NCI-H1436 (cell line): ENCODE results near the gene SPNS2.
"Not testable (repeated sequence)": the region's sequence is repeated elsewhere in the genome, so short reads cannot be mapped to it uniquely, and the experiment has no call there.

Source experiments
- DNase-seq: peaks from one replicate; lab custom pipeline; 2025; lab: John Stamatoyannopoulos, UW

The SPNS2 gene

GRCh38 chr17:4572131-4572530 lies 73.5 kb downstream of the SPNS2 start:
- DNase-seq = no peak

DNA sequence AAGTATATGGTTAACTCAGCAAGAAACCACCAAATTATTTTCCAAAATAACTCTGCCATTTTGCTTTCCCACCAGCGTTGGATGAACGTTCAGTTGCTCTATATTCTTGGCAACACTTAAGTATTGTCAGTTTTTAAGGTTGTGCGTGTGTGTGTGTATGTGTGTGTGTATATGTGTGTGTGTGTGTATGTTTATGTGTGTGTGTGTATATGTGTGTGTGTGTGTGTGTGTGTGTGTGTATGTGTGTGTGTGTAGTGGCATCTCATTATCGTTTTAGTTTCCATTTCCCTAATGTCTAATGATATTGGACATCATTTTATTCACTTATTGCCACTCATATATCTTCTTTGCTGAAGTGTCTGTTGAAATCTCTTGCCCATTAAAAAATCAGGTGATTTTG lies 74.4 kb downstream of the SPNS2 start:
- no peak for DNase-seq

GRCh38 chr17:4573669-4574068 lies 75.0 kb downstream of the SPNS2 start:
- DNase-seq = no peak

- DNase-seq = no peak
These were observed 75.9 kb downstream of the SPNS2 start for GRCh38 chr17:4574448-4575045.

- no peak for DNase-seq
These were observed 77.5 kb downstream of the SPNS2 start for GRCh38 chr17:4576161-4576558.

- DNase-seq = no peak
These were observed 78.1 kb downstream of the SPNS2 start for GRCh38 chr17:4576729-4577322.

DNA sequence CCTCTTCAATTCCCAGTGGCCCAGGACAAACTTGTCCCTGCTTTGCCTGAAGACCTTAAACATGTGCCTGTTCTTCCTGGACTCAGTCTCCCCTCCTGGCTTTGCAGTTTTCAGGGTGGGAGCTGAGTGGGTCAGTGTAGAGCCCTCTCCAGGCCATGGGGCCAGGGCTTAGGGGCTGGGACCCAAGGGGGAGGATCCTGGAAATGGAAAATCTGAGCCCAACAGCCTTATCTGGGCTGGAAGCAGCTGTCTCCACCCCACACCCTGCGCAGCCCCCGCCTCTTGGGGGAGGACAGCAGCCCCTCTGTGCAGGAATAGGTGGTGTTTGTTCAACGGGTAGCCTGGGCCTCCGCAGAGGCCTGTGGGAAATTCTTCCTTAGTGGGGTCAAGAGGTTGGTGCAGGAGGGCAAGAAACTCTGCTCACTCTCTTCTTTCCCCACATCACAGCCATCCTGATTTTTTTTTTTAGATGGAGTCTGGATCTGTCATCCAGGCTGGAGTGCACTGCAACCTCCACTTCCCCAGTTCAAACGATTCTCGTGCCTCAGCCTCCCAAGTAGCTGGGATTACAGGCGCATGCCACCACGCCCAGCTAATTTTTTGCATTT lies 78.8 kb downstream of the SPNS2 start:
- no peak for DNase-seq

- DNase-seq = not testable (repeated sequence)
These were observed 79.7 kb downstream of the SPNS2 start for GRCh38 chr17:4578349-4578748.

DNA sequence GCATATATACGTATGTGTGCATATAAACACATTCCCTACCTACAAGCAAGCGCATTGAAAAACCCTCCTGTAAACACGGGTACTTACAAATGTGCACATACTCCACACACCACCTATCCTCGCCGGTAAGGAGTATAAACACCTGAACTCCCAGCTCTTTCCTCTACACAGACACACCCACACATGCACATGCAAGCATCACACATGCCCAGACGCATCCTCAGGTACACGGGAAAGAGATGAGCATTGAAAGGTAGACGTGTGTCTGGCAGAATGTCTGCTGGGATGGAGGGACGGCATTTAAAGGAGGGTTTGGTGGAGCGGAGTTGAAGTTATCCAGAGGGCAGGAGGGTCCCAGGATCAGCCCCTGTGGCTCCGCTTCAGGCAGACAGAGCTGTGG lies 81.0 kb downstream of the SPNS2 start:
- DNase-seq = no peak

DNA sequence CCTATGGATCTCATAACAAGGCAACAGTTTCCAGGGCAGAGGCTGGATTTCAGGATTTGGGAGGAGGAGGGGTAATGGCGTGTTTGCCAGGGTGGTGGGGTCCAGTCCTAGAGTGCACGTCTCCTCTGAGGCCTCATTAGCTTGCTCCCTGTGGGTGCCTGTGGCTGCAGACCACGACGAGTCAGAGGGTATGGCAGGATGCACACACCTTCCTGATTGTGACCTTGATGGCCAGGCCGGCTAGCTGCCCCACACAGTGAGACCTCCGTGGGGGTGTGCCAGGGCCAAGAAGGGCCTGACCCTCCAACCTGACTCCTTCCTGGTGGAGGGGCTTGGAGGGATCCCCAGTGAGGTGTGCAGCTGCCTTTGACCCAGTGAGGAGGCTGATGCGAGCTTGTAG lies 81.6 kb downstream of the SPNS2 start:
- DNase-seq = no peak

- no peak for DNase-seq
These were observed 83.4 kb downstream of the SPNS2 start for GRCh38 chr17:4582101-4582501.

DNA sequence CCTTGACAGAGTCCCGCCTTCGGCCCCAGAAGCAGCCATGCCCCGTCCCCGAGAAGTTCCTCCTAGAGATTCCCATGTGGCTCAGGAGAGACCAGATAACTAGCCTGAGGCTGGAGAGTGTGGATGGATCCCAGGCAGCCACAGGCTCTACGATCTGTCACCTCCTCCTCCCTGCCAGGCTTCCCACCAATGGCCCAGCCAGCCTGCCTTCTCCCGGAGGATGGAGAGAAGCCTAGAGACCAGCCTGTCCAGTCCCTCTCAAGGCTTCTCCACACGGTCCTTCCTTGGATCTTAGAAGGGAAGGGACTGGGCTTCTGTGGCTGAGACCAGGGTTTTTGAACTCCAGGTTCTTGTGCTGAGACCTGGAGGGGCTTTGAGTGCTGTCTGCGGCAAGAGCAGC lies 84.0 kb downstream of the SPNS2 start:
- no peak for DNase-seq

GRCh38 chr17:4583206-4583605 lies 84.5 kb downstream of the SPNS2 start:
- no peak for DNase-seq

GRCh38 chr17:4583782-4584100 lies 85.1 kb downstream of the SPNS2 start:
- DNase-seq = no peak

DNA sequence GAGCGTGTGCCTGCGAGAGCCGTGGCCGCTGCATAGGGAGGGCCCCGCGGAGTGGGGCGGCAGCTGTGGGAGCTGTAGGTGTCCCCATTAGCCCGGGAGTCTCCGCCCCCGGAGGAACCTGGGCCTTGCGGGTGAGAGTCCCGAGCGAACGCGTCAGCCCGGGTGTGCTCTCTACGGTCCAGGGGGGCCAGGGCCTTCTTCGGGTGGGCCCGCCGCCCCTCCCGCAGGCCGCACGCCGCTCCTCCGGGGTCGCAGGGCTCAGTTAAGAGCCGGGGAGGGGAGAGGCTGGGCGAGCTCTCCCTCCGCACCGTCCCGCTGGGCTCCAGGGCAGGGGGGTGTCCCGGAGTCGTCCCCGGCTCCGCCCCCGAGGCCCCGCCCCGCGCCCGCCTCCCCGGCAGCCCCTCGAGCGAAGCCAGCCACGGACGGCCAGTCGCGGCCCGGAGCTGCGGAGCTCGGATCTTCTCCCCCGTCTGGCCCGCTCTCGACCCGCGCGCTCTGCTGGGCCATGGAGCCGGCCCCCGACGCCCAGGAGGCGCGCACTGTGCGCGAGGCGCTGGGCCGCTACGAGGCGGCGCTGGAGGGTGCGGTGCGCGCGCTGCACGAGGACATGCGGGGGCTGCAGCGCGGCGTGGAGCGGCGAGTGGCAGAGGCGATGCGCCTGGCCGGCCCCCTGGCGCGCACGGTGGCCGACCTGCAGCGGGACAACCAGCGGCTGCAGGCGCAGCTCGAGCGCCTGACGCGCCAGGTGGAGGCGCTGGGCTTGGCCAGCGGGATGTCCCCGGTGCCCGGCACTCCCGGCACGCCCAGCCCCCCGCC lies 85.6 kb downstream of the SPNS2 start, which contains the start of gene SMTNL2:
TSS of gene SMTNL2 (plus strand) at position 429 of the 816 bp plus-strand sequence. CDS start at position 506, 77 bp downstream.
- DNase-seq = no peak

DNA sequence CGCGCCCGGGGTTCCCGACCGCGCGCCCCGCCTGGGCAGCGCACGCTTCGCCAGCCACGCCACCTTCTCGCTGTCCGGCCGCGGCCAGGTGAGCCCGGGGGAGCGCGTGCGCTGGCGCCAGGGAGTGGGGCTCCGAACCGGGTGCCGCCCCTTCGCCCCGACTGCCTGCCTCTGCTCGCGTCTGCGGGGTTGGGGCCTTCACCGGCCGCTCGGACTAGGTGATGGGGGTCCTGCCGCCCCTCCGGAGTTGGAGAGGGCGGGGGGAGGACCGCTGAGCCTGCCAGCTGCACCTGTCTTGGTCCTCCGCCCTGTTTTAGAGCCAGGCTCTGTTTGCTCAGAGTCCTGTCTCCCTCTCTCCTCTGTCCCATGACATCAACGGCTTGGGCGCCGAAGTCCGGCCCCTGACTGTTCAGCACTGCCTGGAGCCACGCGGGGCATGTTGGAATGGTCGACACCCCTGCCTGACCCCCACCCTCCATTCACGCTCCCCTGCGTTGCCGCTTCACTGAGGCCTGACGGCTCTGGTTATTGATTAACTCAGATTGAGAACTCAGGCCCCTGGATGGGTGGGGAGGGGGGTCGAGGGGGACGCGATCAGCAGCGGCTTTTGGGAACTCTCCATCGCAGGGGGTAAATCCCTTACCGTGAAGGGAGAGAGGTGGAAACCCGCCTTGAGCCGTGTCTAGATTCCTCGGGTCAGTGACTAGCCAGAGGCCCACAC lies 86.4 kb downstream of the SPNS2 start:
- no peak for DNase-seq

- DNase-seq = no peak
These were observed 86.9 kb downstream of the SPNS2 start for GRCh38 chr17:4585638-4585994.

- DNase-seq = no peak
These were observed 87.4 kb downstream of the SPNS2 start for GRCh38 chr17:4586043-4586442.

DNA sequence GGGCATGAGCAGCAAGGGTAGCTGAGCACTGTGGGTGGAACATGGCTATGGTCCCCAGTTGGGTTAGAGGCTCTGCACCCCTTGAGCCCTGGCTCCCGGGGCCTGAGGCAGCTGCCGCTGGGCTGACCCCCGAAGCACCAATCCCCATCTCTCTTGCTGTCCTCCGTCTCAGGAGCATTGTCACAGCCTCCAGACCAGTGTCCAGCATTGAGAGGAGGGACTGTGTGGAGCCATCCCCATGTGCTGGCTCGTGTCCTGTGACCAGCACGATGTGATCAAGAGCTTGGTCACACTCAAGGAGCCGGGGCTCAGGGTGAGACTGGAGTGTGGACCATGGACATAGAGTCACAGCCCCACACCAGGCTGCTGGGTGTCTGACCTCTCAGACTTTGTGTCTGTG lies 88.5 kb downstream of the SPNS2 start:
- DNase-seq = no peak

GRCh38 chr17:4587803-4588202 lies 89.1 kb downstream of the SPNS2 start:
- DNase-seq = no peak

DNA sequence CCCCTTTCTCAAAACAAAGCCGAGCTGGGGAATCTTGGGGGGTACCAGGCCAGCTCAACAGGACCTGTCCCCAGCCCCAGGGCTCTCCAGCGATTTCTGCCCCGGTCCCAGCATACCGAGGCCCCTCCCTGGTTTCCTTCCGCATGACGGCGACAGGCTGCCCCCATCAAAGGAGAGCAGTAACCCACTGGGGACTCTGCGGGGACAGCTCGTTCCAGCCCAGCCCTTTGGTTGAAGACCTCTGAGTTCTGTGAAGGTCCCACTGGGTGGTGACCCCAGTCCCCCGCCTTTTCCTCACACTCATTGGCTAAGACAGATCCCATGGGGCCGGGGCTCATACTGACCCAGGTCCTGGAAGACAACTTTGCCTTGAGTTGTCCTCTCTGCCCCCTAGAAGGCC lies 89.7 kb downstream of the SPNS2 start:
- DNase-seq = no peak
